ENCODE results near the gene SLCO2B1.

DNA sequence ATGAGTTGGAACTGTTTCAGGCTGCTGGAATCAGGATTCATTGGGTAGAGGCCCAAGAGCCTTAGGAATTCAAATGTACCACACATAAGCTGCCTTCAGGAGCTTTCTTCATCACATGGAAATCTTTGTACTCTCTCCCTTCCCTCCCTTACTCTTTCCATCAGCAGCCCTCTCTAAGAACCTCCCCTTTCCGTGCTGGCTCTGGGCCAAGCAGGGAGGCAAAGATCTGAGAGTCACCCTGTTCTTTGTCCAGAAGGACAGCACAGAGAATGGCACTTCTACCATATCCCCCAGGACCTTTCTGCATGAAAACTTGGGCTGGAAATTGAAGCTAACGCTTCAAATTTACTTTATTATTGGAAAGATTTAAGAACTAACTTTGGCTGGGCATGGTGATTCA is 69.0 kb downstream of the SLCO2B1 start:
- TF ChIP-seq, protein P1, sequence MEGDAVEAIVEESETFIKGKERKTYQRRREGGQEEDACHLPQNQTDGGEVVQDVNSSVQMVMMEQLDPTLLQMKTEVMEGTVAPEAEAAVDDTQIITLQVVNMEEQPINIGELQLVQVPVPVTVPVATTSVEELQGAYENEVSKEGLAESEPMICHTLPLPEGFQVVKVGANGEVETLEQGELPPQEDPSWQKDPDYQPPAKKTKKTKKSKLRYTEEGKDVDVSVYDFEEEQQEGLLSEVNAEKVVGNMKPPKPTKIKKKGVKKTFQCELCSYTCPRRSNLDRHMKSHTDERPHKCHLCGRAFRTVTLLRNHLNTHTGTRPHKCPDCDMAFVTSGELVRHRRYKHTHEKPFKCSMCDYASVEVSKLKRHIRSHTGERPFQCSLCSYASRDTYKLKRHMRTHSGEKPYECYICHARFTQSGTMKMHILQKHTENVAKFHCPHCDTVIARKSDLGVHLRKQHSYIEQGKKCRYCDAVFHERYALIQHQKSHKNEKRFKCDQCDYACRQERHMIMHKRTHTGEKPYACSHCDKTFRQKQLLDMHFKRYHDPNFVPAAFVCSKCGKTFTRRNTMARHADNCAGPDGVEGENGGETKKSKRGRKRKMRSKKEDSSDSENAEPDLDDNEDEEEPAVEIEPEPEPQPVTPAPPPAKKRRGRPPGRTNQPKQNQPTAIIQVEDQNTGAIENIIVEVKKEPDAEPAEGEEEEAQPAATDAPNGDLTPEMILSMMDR (IDR thresholded peaks at IDR 0.05): no peak
- TF ChIP-seq POLR2AphosphoS5 (IDR thresholded peaks at IDR 0.05): no peak
- TF ChIP-seq POLR2A (IDR thresholded peaks at IDR 0.05): no peak
- TF ChIP-seq EP300 (IDR thresholded peaks at IDR 0.05): no peak

Measured in suprapubic skin (tissue), 4 donors.